HepG2 (cell line): ENCODE results near the gene CSF1R. TPM values are rescaled to one million over a fixed set of nuclear protein-coding genes. Genes with fewer than 3 reads are reported as not detected.

ENCODE experiments used
- ATAC-seq: fragments of 200-7000 bp; cut with Tn5 transposase; 3 replicates; pipeline ENCODE4 v1.9.1; 2020; ENCODE audit warnings: mild to moderate bottlenecking, moderate library complexity
- BruUV-seq: library from RNA; stranded (reverse); fragments of 400-500 nt; replicated peaks from 2 replicates; lab custom pipeline; 2021; lab: Mats Ljungman, UMichigan
- CTCF ChIA-PET: fragments of 300-600 bp; formaldehyde crosslinking; extraction: SDS; loops from one replicate; lab custom pipeline; 2021; ENCODE audit warnings: low total read pairs, inconsistent platforms, low intra/inter-chr PET ratio; lab: Yijun Ruan, JAX
- POLR2A ChIA-PET: fragments of 350-600 bp; sonication (Branson Sonifier 250); formaldehyde crosslinking; loops from one replicate; lab custom pipeline; 2020; ENCODE audit warnings: antibody characterized with exemption, inconsistent platforms; lab: Yijun Ruan, JAX
- DNase-seq: peaks from one replicate; pipeline ENCODE4 v3.0.0-alpha.2; 2015; ENCODE audit warnings: low spot score
- FAIRE-seq: peaks from 3 replicates; lab custom pipeline; 2011; peaks lifted over from hg19 to GRCh38; lab: Jason Lieb, UNC
- H2AFZ ChIP-seq: one replicate; pipeline ENCODE4 v1.6.1; 2011; ENCODE audit warnings: low read length, inconsistent platforms
- H3K27ac ChIP-seq: fragments of 300-600 bp; 3 replicates; pipeline ENCODE4 v1.8.0; 2011; ENCODE audit warnings: mixed run types, mild to moderate bottlenecking, mixed read lengths, low read length, inconsistent platforms; ENCODE audit not compliant: insufficient read depth; ENCODE audit errors: extremely low read length
- H3K27me3 ChIP-seq, 2 experiments: fragments of 200-600 bp in 1 of 2; 2 replicates in 1 of 2; 3 replicates in 1 of 2; pipeline versions ENCODE4 v1.6.0 to v1.8.0; 2011; ENCODE audit warnings: low read length in 2 of 2, mild to moderate bottlenecking in 2 of 2, moderate library complexity in 2 of 2, inconsistent platforms in 1 of 2; ENCODE audit not compliant: insufficient read depth in 2 of 2, control insufficient read depth in 1 of 2
- H3K36me3 ChIP-seq, 2 experiments: fragments of 200-600 bp in 1 of 2; replicated peaks in 1 of 2; 2 replicates in 1 of 2; 3 replicates in 1 of 2; pipeline versions ENCODE4 v1.5.1 to v1.8.0; 2011; ENCODE audit warnings: low read length in 2 of 2, inconsistent platforms in 1 of 2; ENCODE audit not compliant: insufficient read depth in 2 of 2, control insufficient read depth in 1 of 2
- H3K4me1 ChIP-seq: 2 replicates; pipeline ENCODE4 v1.5.1; 2012; ENCODE audit warnings: low read length, inconsistent platforms; ENCODE audit not compliant: insufficient read depth
- H3K4me2 ChIP-seq: 2 replicates; pipeline ENCODE4 v1.6.0; 2011; ENCODE audit warnings: low read depth, low read length, inconsistent platforms
- H3K4me3 ChIP-seq, 3 experiments: fragments of 200-600 bp in 1 of 3; sonication (generic), shearing (Covaris generic) in 1 of 3; replicated peaks in 1 of 3; 2 replicates each; pipeline ENCODE4 v1.5.1; 2011 to 2016; ENCODE audit warnings: low read length in 3 of 3, inconsistent platforms in 2 of 3, low read depth in 2 of 3, mild to moderate bottlenecking in 2 of 3, control low read depth in 1 of 3, mixed read lengths in 1 of 3; ENCODE audit not compliant: insufficient read depth in 1 of 3
- H3K79me2 ChIP-seq: one replicate; pipeline ENCODE4 v1.6.1; 2011; ENCODE audit warnings: low read length, inconsistent platforms; ENCODE audit not compliant: insufficient read depth
- H3K9ac ChIP-seq: 2 replicates; pipeline ENCODE4 v1.6.0; 2011; ENCODE audit warnings: mild to moderate bottlenecking, low read depth, low read length, inconsistent platforms; ENCODE audit not compliant: insufficient read depth
- H3K9me3 ChIP-seq: 2 replicates; pipeline ENCODE4 v1.5.1; 2012; ENCODE audit warnings: mild to moderate bottlenecking, low read length
- H4K20me1 ChIP-seq: 2 replicates; pipeline ENCODE4 v1.6.0; 2011; ENCODE audit warnings: inconsistent platforms, mild to moderate bottlenecking, low read length, moderate library complexity; ENCODE audit not compliant: insufficient read depth
- ATAD3A ChIP-seq: sonication (generic); formaldehyde crosslinking; IDR thresholded peaks from 2 replicates; pipeline ENCODE4 v1.4.0; 2020; ENCODE audit warnings: missing genetic modification reagents
- IRX3 ChIP-seq: sonication (generic); formaldehyde crosslinking; IDR thresholded peaks from 2 replicates; pipeline ENCODE4 v1.8.1; 2023; ENCODE audit warnings: mild to moderate bottlenecking, low read depth, missing genetic modification reagents, borderline replicate concordance
- NFYB ChIP-seq: sonication (generic); formaldehyde crosslinking; IDR thresholded peaks from 2 replicates; pipeline ENCODE4 v1.4.0; 2020; ENCODE audit warnings: missing genetic modification reagents
- SCMH1 ChIP-seq: sonication (generic); formaldehyde crosslinking; IDR thresholded peaks from 2 replicates; pipeline ENCODE4 v1.9.0; 2021; ENCODE audit warnings: missing genetic modification reagents, mild to moderate bottlenecking, borderline replicate concordance
- ZNF256 ChIP-seq: sonication (generic); formaldehyde crosslinking; conservative IDR thresholded peaks from 2 replicates; pipeline ENCODE4 v1.4.0; 2020; ENCODE audit warnings: missing genetic modification reagents
- ZNF282 ChIP-seq: fragments of 450-650 bp; IDR thresholded peaks from 2 replicates; pipeline ENCODE4 v1.6.1; 2018; ENCODE audit not compliant: partially characterized antibody
- ZNF343 ChIP-seq: sonication (generic); formaldehyde crosslinking; IDR thresholded peaks from 2 replicates; pipeline ENCODE4 v1.4.0; 2020; ENCODE audit warnings: mild to moderate bottlenecking, missing genetic modification reagents
- WGBS: methylation state at CpG from one replicate; pipeline ENCODE4 v1.1.6; 2017; ENCODE audit warnings: low lambda C conversion rate; 5-methylcytosine and 5-hydroxymethylcytosine counted together
- in situ Hi-C: cut with HindIII; loops from 2 replicates; pipeline ENCODE4 v1.10.0; 2017; ENCODE audit warnings: low pct_unique_long_range_greater_than_20kb; ENCODE audit not compliant: extremely low pct_ligation_motif_present
- intact Hi-C: fragments of 100-400 bp; cut with micrococcal nuclease; formaldehyde crosslinking; loops from one replicate; pipeline ENCODE4 v1.10.0; 2022; ENCODE audit not compliant: unreplicated experiment
- polyA plus RNA-seq, 8 experiments: library from polyadenylated mRNA; depleted of rRNA in 3 of 8; stranded (reverse) in 7 of 8; unstranded in 1 of 8; fragments of >200 nt; fragmentation: Illumina TruSeq in 4 of 8; extraction: Trizol in 4 of 8; gene quantifications; 2 replicates each; pipeline versions ENCODE4 v1.2.1 to v1.2.3, GENCODE V29; 2011 to 2016; ENCODE audit warnings: low read depth in 4 of 8, missing spikeins in 1 of 8, mixed read lengths in 1 of 8; ENCODE audit not compliant: insufficient read depth in 1 of 8
- total RNA-seq, 5 experiments: library from RNA; depleted of rRNA; stranded (reverse); fragments of >200 nt; fragmentation: Illumina TruSeq; extraction: Trizol; gene quantifications; 2 replicates each; pipeline ENCODE4 v1.2.3, GENCODE V29; 2016; ENCODE audit warnings: low read depth in 1 of 5
- TF ChIP-seq, protein P1 (sequence below): sonication (generic); formaldehyde crosslinking; IDR thresholded peaks from 2 replicates; pipeline ENCODE4 v1.4.0; 2020; ENCODE audit warnings: missing genetic modification reagents, borderline replicate concordance

Gene CSF1R
- total and polyA plus RNA-seq, 2 of the 13 experiments (the other 11 are each of a cell fraction or from before 2014, with no cell fraction given) = 0.01 TPM; not detected in 1

GRCh38 chr5:150073677-150074076 lies 12.7 kb downstream of the CSF1R start:
- no TSS peak for BruUV-seq
- H3K36me3 ChIP-seq = no peaks in the 10 kb centered on the region
- no peaks in the 10 kb centered on the region for H3K9me3 ChIP-seq
- H3K79me2 ChIP-seq = no peaks in the 10 kb centered on the region
- H3K4me1 ChIP-seq = peaks cover 18% of the 10 kb centered on the region
- no peak overlapping the region for H3K4me2 ChIP-seq
- no peak overlapping the region for H3K27ac ChIP-seq
- H3K27me3 ChIP-seq = peaks cover 7 to 29% of the 10 kb centered on the region in 2 experiments; a peak in 3 of 5 replicates
- CTCF ChIA-PET = no interaction called here
- no peak overlapping the region for H3K4me3 ChIP-seq
- POLR2A ChIA-PET = no interaction called here
- no peak for FAIRE-seq
- in situ Hi-C loops (no loop called here), intact Hi-C loops (no loop called here)
- no peak for DNase-seq
- H4K20me1 ChIP-seq = no peaks in the 10 kb centered on the region
- no peak for TF ChIP-seq IRX3 (CRISPR knock-in tag)
- TF ChIP-seq NFYB (CRISPR knock-in tag) = no peak
- TF ChIP-seq ZNF282 = no peak
- TF ChIP-seq, all 625 proteins: peak for 0
- H3K9ac ChIP-seq = no peak overlapping the region
- 28% methylated on average over 3 of the region's 3 CpGs for WGBS
- ATAC-seq = no peak
- no peak overlapping the region for H2AFZ ChIP-seq

GRCh38 chr5:150073086-150073625 lies 13.2 kb downstream of the CSF1R start:
- Histone ChIP-seq H3K36me3 (no peaks in the 10 kb centered on the region), H4K20me1 (no peaks in the 10 kb centered on the region), H3K4me1 (peaks cover 13% of the 10 kb centered on the region), H3K4me2 (no peak overlapping the region), H2AFZ (no peak overlapping the region), H3K79me2 (no peaks in the 10 kb centered on the region), H3K4me3 (no peak overlapping the region), H3K27me3 (peaks cover 7 to 33% of the 10 kb centered on the region in 2 experiments; a peak in 3 of 5 replicates), H3K9ac (no peak overlapping the region), H3K9me3 (no peaks in the 10 kb centered on the region), H3K27ac (no peak overlapping the region)
- ATAC-seq (no peak), FAIRE-seq (no peak), DNase-seq (no peak)
- in situ Hi-C loops = no loop called here
- 25% methylated on average over 5 of the region's 5 CpGs for WGBS
- TF ChIP-seq, protein P1, sequence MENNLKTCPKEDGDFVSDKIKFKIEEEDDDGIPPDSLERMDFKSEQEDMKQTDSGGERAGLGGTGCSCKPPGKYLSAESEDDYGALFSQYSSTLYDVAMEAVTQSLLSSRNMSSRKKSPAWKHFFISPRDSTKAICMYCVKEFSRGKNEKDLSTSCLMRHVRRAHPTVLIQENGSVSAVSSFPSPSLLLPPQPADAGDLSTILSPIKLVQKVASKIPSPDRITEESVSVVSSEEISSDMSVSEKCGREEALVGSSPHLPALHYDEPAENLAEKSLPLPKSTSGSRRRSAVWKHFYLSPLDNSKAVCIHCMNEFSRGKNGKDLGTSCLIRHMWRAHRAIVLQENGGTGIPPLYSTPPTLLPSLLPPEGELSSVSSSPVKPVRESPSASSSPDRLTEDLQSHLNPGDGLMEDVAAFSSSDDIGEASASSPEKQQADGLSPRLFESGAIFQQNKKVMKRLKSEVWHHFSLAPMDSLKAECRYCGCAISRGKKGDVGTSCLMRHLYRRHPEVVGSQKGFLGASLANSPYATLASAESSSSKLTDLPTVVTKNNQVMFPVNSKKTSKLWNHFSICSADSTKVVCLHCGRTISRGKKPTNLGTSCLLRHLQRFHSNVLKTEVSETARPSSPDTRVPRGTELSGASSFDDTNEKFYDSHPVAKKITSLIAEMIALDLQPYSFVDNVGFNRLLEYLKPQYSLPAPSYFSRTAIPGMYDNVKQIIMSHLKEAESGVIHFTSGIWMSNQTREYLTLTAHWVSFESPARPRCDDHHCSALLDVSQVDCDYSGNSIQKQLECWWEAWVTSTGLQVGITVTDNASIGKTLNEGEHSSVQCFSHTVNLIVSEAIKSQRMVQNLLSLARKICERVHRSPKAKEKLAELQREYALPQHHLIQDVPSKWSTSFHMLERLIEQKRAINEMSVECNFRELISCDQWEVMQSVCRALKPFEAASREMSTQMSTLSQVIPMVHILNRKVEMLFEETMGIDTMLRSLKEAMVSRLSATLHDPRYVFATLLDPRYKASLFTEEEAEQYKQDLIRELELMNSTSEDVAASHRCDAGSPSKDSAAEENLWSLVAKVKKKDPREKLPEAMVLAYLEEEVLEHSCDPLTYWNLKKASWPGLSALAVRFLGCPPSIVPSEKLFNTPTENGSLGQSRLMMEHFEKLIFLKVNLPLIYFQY (CRISPR knock-in tag) = no peak
- TF ChIP-seq ATAD3A (no peak), SCMH1 (CRISPR knock-in tag) (no peak), ZNF256 (CRISPR knock-in tag) (no peak), ZNF343 (no peak)
- CTCF ChIA-PET = no interaction called here
- BruUV-seq = no TSS peak
- POLR2A ChIA-PET = interaction anchor here (1.1 kb wide), 1 partner anchor 73 kb away, joined by 3 read pairs; the partner anchor contains the start of genes HMGXB3 and TIGD6
- intact Hi-C loops = no loop called here
